OCI-LY7 (cell line): ENCODE data around the gene HOXC6. TPM values are rescaled to one million over a fixed set of nuclear protein-coding genes. Genes with fewer than 3 reads are reported as not detected.

Experiments used
- BruUV-seq: library from RNA; stranded (reverse); fragments of 400-500 nt; replicated peaks from 2 replicates; lab custom pipeline; 2021; lab: Mats Ljungman, UMichigan
- CTCF ChIA-PET: fragments of 300-600 bp; sonication (Branson Sonifier 250); formaldehyde crosslinking; loops from one replicate; lab custom pipeline; 2022; ENCODE audit warnings: antibody characterized with exemption; ENCODE audit not compliant: unreplicated experiment; lab: Charles Lee
- POLR2A ChIA-PET: fragments of 300-600 bp; sonication (Branson Sonifier 250); formaldehyde crosslinking; loops from one replicate; lab custom pipeline; 2022; ENCODE audit warnings: antibody characterized with exemption; lab: Charles Lee
- DNase-seq: peaks from one replicate; pipeline ENCODE4 v3.0.0-alpha.2; 2015; ENCODE audit warnings: low spot score
- H2AFZ ChIP-seq: fragments of 200-600 bp; sonication (generic), shearing (Covaris generic); 2 replicates; pipeline ENCODE4 v1.6.1; 2014; ENCODE audit warnings: mild to moderate bottlenecking, antibody characterized with exemption, low read length, moderate library complexity
- H3K27ac ChIP-seq: fragments of 200-600 bp; sonication (generic); 2 replicates; pipeline ENCODE4 v1.5.1; 2014; ENCODE audit warnings: mixed run types, low read depth, mild to moderate bottlenecking, moderate library complexity, low read length, inconsistent platforms; ENCODE audit not compliant: poor library complexity, severe bottlenecking
- H3K36me3 ChIP-seq: fragments of 200-600 bp; sonication (generic); 2 replicates; pipeline ENCODE4 v1.6.1; 2014; ENCODE audit warnings: mild to moderate bottlenecking, antibody characterized with exemption, low read length, moderate library complexity, mixed read lengths; ENCODE audit not compliant: insufficient read depth
- H3K4me1 ChIP-seq: fragments of 200-600 bp; sonication (generic); 2 replicates; pipeline ENCODE4 v1.5.1; 2014; ENCODE audit warnings: mild to moderate bottlenecking, low read length; ENCODE audit not compliant: insufficient read depth, poor library complexity, severe bottlenecking
- H3K4me2 ChIP-seq: fragments of 200-600 bp; sonication (generic); 2 replicates; pipeline ENCODE4 v1.6.1; 2014; ENCODE audit warnings: mild to moderate bottlenecking, low read length
- H3K4me3 ChIP-seq: fragments of 200-600 bp; sonication (generic); 2 replicates; pipeline ENCODE4 v1.5.1; 2014; ENCODE audit warnings: mild to moderate bottlenecking, low read depth, low read length; ENCODE audit not compliant: poor library complexity, severe bottlenecking
- H3K79me2 ChIP-seq: fragments of 200-600 bp; sonication (generic); 2 replicates; pipeline ENCODE4 v1.6.1; 2016; ENCODE audit warnings: low read depth, mild to moderate bottlenecking, low read length, moderate library complexity, mixed read lengths; ENCODE audit not compliant: insufficient read depth
- H3K9me2 ChIP-seq: fragments of 200-600 bp; sonication (generic); 2 replicates; pipeline ENCODE4 v1.6.1; 2016; ENCODE audit warnings: mild to moderate bottlenecking, low read length, mixed read lengths; ENCODE audit not compliant: insufficient read depth
- H3K9me3 ChIP-seq: fragments of 200-600 bp; sonication (generic); 2 replicates; pipeline ENCODE4 v1.6.1; 2014; ENCODE audit warnings: mild to moderate bottlenecking, mixed run types, low read length, mixed read lengths
- H4K20me1 ChIP-seq: fragments of 200-600 bp; sonication (generic); 2 replicates; pipeline ENCODE4 v1.6.1; 2014; ENCODE audit warnings: mild to moderate bottlenecking, antibody characterized with exemption, low read length, moderate library complexity, mixed read lengths; ENCODE audit not compliant: insufficient read depth
- EZH2phosphoT487 ChIP-seq: fragments of 200-600 bp; sonication (generic); IDR thresholded peaks from 2 replicates; pipeline ENCODE4 v1.6.1; 2018; ENCODE audit warnings: low read depth, borderline replicate concordance, mild to moderate bottlenecking, mixed run types, antibody characterized with exemption, low read length, moderate library complexity, mixed read lengths
- intact Hi-C: fragments of 100-400 bp; cut with micrococcal nuclease; formaldehyde crosslinking; loops from one replicate; pipeline ENCODE4 v1.10.0; 2022; ENCODE audit not compliant: unreplicated experiment
- total RNA-seq, 2 experiments: library from RNA; depleted of rRNA in 1 of 2; stranded (reverse); fragments of >200 nt in 1 of 2; shearing (Covaris generic) in 1 of 2; gene quantifications; 2 replicates each; pipeline ENCODE4 v1.2.3, GENCODE V29; 2014 to 2022
- TF ChIP-seq, protein P1 (sequence below): fragments of 200-600 bp; sonication (generic); conservative IDR thresholded peaks from 2 replicates; pipeline ENCODE4 v1.5.1; 2014; ENCODE audit warnings: mild to moderate bottlenecking, antibody characterized with exemption, low read length, moderate library complexity, mixed read lengths

The HOXC6 gene
- total RNA-seq, 2 experiments from 2014 or later = 0.92 to 2.7 TPM

DNA sequence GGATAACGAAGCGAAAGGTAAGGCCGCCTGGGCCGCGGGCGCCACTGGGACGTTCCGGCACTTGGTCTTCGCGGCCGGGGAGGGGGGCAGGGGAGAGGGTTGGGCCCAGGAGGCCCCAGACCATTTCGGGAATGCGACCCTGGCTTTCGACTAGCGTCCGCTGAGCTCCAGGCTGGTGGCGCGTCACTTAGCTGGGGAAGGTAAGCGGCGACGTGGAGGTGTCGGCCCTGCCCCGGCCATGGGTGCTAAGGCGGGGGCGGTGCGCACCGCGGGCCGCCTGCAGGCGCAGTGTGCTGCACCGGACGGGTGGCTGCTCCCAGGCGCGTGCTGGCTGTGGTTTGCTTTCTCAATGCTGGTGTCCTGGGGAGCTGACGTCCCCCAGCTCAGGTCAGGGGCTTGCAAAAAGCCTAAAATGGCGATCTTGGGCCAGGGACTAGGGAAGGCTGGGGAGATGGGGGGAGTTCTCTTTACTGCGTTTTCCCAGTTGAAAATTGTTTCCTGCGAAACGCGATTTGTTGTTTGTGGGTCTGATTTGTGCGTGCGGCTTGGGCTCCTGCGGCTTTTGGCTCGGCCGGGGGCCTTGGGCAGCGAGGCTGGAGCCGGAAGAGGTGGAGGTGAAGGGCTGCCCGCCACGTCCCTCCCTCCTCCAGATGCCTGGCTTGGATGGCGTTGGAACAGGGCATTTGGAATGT is 42.1 kb upstream of the HOXC6 start:
- H3K27ac ChIP-seq = no peak overlapping the region
- TF ChIP-seq EZH2phosphoT487 = no peak
- H3K4me3 ChIP-seq = no peak overlapping the region
- no peaks in the 10 kb centered on the region for H3K9me2 ChIP-seq
- H2AFZ ChIP-seq = no peak overlapping the region
- intact Hi-C loops = loop anchor here (10.0 kb wide), 2 partner anchors 191 to 281 kb away; no protein-coding TSS in a partner anchor
- peaks cover 49% of the 10 kb centered on the region for H3K4me1 ChIP-seq
- H3K79me2 ChIP-seq = no peaks in the 10 kb centered on the region
- CTCF ChIA-PET = interaction anchor here (0.6 kb wide), 1 partner anchor 222 kb away, joined by 3 read pairs; no protein-coding TSS in a partner anchor
- no peaks in the 10 kb centered on the region for H3K36me3 ChIP-seq
- DNase-seq = peak; percentile 35
- no peaks in the 10 kb centered on the region for H3K9me3 ChIP-seq
- POLR2A ChIA-PET = interaction anchor here (0.6 kb wide), 2 partner anchors 9 to 44 kb away, joined by 3 to 6 read pairs; no protein-coding TSS in a partner anchor
- H3K4me2 ChIP-seq = peak overlapping the region; percentile 14; the same call in 1 of the 2 replicates
- H4K20me1 ChIP-seq = no peaks in the 10 kb centered on the region
- BruUV-seq = no TSS peak

DNA sequence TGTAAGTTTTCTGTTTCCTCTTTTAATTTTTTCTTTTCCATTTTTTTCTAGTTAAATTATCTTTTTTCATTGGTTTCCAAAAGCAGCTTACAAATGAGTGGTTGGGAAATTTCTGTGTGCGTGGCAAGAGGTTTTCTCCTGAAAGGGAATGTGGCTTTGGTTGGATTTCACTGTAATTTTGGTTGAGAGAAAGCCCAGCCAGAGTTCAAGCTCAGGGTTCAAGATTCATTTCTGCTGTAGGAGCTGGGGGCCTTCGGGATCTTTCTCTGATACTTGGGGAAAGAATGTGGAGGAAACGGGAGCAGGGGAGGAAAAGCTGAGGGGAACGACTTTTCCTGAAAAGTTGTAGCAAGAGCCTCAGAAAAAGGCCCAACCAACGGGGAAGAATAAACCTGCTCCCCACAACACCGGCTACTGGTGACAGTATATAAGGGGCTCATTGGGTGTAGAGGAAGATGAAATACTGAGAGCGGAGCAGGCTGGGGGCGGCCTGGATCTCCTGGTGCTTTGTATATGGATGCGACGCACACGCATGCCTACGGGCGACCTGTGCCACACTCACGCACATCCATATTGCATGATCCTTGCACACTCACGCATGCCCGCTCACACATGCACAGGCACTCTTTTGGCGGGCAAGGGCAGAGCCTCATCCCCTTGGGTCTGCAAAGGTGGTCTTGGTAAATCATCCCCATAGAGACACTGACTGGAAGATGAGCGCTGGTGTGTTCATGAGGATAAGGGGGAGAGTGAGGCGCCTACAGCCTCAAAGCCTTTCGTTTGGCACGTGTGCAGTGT is 41.4 kb upstream of the HOXC6 start:
- H3K9me3 ChIP-seq = no peaks in the 10 kb centered on the region
- CTCF ChIA-PET = interaction anchor here (1.4 kb wide), 1 partner anchor 220 kb away, joined by 3 read pairs; no protein-coding TSS in a partner anchor
- H3K4me3 ChIP-seq = no peak overlapping the region
- TF ChIP-seq, protein P1, sequence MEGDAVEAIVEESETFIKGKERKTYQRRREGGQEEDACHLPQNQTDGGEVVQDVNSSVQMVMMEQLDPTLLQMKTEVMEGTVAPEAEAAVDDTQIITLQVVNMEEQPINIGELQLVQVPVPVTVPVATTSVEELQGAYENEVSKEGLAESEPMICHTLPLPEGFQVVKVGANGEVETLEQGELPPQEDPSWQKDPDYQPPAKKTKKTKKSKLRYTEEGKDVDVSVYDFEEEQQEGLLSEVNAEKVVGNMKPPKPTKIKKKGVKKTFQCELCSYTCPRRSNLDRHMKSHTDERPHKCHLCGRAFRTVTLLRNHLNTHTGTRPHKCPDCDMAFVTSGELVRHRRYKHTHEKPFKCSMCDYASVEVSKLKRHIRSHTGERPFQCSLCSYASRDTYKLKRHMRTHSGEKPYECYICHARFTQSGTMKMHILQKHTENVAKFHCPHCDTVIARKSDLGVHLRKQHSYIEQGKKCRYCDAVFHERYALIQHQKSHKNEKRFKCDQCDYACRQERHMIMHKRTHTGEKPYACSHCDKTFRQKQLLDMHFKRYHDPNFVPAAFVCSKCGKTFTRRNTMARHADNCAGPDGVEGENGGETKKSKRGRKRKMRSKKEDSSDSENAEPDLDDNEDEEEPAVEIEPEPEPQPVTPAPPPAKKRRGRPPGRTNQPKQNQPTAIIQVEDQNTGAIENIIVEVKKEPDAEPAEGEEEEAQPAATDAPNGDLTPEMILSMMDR = no peak
- TF ChIP-seq EZH2phosphoT487 = no peak
- DNase-seq = no peak
- no peak overlapping the region for H3K4me2 ChIP-seq
- no peaks in the 10 kb centered on the region for H3K9me2 ChIP-seq
- no peaks in the 10 kb centered on the region for H4K20me1 ChIP-seq
- H3K79me2 ChIP-seq = no peaks in the 10 kb centered on the region
- H3K27ac ChIP-seq = no peak overlapping the region
- peaks cover 49% of the 10 kb centered on the region for H3K4me1 ChIP-seq
- POLR2A ChIA-PET = no interaction called here
- H2AFZ ChIP-seq = no peak overlapping the region
- H3K36me3 ChIP-seq = no peaks in the 10 kb centered on the region
- intact Hi-C loops = loop anchor here (10.0 kb wide), 2 partner anchors 192 to 282 kb away; no protein-coding TSS in a partner anchor
- no TSS peak for BruUV-seq

DNA sequence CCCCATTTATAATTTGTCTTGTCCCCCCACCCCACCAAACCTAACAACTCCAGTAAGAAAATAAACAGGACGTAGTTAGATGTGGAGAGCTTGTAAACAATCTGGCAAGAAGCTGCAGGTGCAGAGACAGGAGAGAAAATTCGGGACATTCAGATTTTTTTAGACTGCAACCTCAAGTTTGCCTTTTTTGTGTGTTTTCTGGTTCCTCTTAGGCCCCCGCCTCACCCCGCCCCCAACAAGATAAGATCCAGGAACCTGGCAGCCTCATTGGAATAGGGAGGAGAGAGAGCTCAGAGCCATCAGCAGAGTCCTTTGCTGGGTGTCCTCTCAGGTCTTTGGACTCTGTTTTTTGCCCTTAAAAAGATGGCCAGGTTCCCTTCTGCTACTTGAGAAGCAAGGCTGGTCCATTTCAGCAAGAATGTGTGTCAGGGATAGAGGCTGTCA is 40.4 kb upstream of the HOXC6 start:
- no peaks in the 10 kb centered on the region for H3K9me2 ChIP-seq
- BruUV-seq = no TSS peak
- POLR2A ChIA-PET = interaction anchor here (0.6 to 0.7 kb wide), 3 partner anchors 30 to 175 kb away, joined by 3 read pairs; no protein-coding TSS in a partner anchor
- no peaks in the 10 kb centered on the region for H3K79me2 ChIP-seq
- CTCF ChIA-PET = interaction anchor here (0.6 to 1.4 kb wide), 3 partner anchors 219 to 231 kb away, joined by 3 read pairs; no protein-coding TSS in a partner anchor
- intact Hi-C loops = loop anchor here (2.0 to 10.0 kb wide), 3 partner anchors 193 to 283 kb away; no protein-coding TSS in a partner anchor
- no peak overlapping the region for H3K4me3 ChIP-seq
- DNase-seq = no peak
- no peak overlapping the region for H3K27ac ChIP-seq
- no peak overlapping the region for H3K4me2 ChIP-seq
- no peaks in the 10 kb centered on the region for H4K20me1 ChIP-seq
- H3K9me3 ChIP-seq = no peaks in the 10 kb centered on the region
- peaks cover 49% of the 10 kb centered on the region for H3K4me1 ChIP-seq
- H2AFZ ChIP-seq = no peak overlapping the region
- no peaks in the 10 kb centered on the region for H3K36me3 ChIP-seq
- peak; percentile 64; the same call in 1 of the 2 replicates for TF ChIP-seq EZH2phosphoT487
- TF ChIP-seq, protein P1 = no peak
